ENCODE results near the gene COG7. TPM values are rescaled to one million over a fixed set of nuclear protein-coding genes. Genes with fewer than 3 reads are reported as not detected.

Gene COG7
- total RNA-seq, 1 experiment from 2014 or later: 29.4 TPM

DNA sequence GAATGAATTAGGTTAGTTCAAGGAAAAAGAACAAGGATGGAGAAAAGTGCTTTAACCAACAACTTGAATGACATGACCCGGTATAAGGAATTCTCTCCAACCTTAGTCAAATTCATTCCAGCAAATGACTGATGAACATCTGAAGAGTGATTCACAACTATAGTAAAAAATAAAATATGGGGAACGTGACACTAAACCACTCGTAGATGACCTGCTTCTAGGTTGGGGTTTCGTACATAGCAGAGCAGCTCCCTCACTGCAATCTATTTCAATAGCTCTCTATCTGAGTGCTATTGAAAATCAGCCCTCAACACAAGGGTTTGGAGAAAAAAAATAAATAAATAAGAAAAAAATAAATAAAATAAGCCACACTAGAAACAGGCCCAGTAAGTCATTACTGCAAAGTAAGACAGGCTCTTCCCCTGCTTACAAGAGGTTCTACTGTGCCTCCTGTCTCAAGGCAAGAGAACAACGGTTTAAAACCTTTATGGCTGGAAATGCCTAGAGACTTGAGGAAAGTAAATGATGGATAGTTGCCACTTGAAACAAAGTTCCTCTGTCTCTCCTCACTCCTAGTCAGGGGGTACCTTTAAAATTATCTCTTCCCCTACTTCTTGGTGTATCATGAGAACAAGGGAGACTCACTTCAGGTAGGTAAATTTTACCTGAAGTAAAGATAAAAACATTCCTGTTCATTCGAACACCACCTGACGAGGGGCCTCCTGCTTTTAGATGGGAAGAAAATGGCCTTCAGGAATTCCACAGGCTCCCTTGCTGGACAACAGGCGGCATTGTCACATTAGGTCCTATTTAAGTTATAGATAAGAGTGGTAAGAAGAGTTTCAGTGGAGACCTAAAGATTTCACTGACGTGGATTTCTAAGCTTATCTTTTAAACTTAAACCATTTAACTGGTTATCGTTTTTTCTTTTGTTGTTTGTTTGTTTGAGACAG lies 20.5 kb downstream of the COG7 start:
- intact Hi-C loops (cut with micrococcal nuclease; ENCODE audit: unreplicated experiment): loop anchor here (5.0 to 10.0 kb wide), 4 partner anchors 128 to 535 kb away; partner anchors contain the start of gene SCNN1B
- Mint-ChIP-seq H3K9me3 (ENCODE audit: low read depth, unreplicated experiment) (no peaks in the 10 kb centered on the region), H3K4me1 (ENCODE audit: low read depth, unreplicated experiment) (no peaks in the 10 kb centered on the region), H3K27ac (ENCODE audit: unreplicated experiment) (no peak overlapping the region), H3K36me3 (ENCODE audit: insufficient read depth, unreplicated experiment) (peaks cover 18% of the 10 kb centered on the region), H3K4me3 (ENCODE audit: low read depth, unreplicated experiment) (no peak overlapping the region), H3K27me3 (ENCODE audit: unreplicated experiment) (no peaks in the 10 kb centered on the region)
- peak; percentile 22 for DNase-seq
- TF ChIP-seq, protein P1, sequence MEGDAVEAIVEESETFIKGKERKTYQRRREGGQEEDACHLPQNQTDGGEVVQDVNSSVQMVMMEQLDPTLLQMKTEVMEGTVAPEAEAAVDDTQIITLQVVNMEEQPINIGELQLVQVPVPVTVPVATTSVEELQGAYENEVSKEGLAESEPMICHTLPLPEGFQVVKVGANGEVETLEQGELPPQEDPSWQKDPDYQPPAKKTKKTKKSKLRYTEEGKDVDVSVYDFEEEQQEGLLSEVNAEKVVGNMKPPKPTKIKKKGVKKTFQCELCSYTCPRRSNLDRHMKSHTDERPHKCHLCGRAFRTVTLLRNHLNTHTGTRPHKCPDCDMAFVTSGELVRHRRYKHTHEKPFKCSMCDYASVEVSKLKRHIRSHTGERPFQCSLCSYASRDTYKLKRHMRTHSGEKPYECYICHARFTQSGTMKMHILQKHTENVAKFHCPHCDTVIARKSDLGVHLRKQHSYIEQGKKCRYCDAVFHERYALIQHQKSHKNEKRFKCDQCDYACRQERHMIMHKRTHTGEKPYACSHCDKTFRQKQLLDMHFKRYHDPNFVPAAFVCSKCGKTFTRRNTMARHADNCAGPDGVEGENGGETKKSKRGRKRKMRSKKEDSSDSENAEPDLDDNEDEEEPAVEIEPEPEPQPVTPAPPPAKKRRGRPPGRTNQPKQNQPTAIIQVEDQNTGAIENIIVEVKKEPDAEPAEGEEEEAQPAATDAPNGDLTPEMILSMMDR (IDR thresholded peaks at IDR 0.05; ENCODE audit: unreplicated experiment): peak; percentile 66
- no TSS peak for BruUV-seq (replicated peaks)
- CTCF ChIA-PET: interaction anchor here (0.6 to 2.1 kb wide), 2 partner anchors 17 to 245 kb away, joined by 3 to 8 read pairs; no protein-coding TSS in a partner anchor

DNA sequence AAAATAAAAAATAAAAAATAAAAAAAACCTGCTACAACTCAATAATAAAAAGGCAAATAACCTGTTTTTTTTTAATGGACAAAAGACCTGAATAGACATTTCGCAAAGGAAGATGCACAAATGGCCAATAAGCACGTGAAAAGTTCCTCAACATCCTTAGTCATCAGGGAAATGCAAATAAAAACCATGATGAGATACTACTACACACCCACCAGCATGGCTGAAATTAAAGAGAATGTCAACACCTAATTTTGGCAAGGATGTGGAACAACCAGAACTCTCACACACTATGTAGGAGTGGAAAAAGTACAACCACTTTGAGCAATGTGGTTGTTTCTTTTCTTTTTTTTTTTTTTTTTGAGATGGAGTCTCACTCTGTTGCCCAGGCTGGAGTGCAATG lies 24.6 kb downstream of the COG7 start:
- intact Hi-C loops (cut with micrococcal nuclease; ENCODE audit: unreplicated experiment): no loop called here
- H3K4me3 Mint-ChIP-seq (ENCODE audit: low read depth, unreplicated experiment): no peak overlapping the region
- H3K4me1 Mint-ChIP-seq (ENCODE audit: low read depth, unreplicated experiment): peaks cover 14% of the 10 kb centered on the region
- H3K27me3 Mint-ChIP-seq (ENCODE audit: unreplicated experiment): no peaks in the 10 kb centered on the region
- no peak overlapping the region for H3K27ac Mint-ChIP-seq (ENCODE audit: unreplicated experiment)
- no TSS peak for BruUV-seq (replicated peaks)
- CTCF ChIA-PET: interaction anchor here (0.7 kb wide), 1 partner anchor 28 kb away, joined by 3 read pairs; no protein-coding TSS in a partner anchor
- TF ChIP-seq, protein P1 (IDR thresholded peaks at IDR 0.05; ENCODE audit: unreplicated experiment): no peak
- no peak for DNase-seq
- H3K9me3 Mint-ChIP-seq (ENCODE audit: low read depth, unreplicated experiment): no peaks in the 10 kb centered on the region
- H3K36me3 Mint-ChIP-seq (ENCODE audit: insufficient read depth, unreplicated experiment): peaks cover 14% of the 10 kb centered on the region

DNA sequence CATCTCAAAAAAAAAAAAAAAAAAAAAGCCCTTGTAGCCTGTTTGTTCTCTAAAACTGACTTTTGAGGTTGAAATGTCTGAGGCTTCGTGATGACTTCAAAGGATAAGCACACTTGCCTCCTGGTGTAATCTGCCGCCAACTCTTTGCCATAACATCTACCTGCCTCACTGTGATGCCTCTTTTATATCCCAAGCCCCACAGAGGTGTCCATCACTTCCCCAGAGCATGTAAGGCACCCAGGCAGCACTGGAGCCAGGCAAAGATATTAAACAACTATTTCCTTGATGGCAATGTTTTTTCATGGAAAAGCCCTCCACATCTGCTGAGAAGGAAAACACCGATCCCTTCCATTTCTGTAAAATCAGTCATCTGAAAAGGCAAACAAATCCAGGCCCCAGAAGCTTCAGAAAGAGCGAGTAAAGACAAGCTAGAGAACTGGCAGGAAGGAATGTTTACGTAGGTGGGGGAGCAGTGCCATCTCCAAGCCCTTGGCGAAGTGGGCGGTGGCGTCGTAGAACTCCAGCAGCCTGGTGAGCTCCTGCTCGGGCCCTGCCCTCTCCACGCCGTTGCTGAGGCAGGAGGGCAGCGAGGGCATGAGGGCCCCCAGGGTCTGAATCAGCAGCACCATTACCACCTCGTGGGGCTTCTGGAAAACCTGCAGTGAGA lies 28.6 kb downstream of the COG7 start:
- CTCF ChIA-PET: interaction anchor here (0.7 to 1.3 kb wide), 2 partner anchors 24 to 213 kb away, joined by 3 read pairs; no protein-coding TSS in a partner anchor
- Mint-ChIP-seq H3K4me1 (ENCODE audit: low read depth, unreplicated experiment) (peaks cover 18% of the 10 kb centered on the region), H3K4me3 (ENCODE audit: low read depth, unreplicated experiment) (no peak overlapping the region), H3K27ac (ENCODE audit: unreplicated experiment) (no peak overlapping the region), H3K9me3 (ENCODE audit: low read depth, unreplicated experiment) (no peaks in the 10 kb centered on the region), H3K36me3 (ENCODE audit: insufficient read depth, unreplicated experiment) (peaks cover 18% of the 10 kb centered on the region), H3K27me3 (ENCODE audit: unreplicated experiment) (no peaks in the 10 kb centered on the region)
- TF ChIP-seq, protein P1 (IDR thresholded peaks at IDR 0.05; ENCODE audit: unreplicated experiment): no peak
- no TSS peak for BruUV-seq (replicated peaks)
- intact Hi-C loops (cut with micrococcal nuclease; ENCODE audit: unreplicated experiment): no loop called here
- DNase-seq: no peak

DNA sequence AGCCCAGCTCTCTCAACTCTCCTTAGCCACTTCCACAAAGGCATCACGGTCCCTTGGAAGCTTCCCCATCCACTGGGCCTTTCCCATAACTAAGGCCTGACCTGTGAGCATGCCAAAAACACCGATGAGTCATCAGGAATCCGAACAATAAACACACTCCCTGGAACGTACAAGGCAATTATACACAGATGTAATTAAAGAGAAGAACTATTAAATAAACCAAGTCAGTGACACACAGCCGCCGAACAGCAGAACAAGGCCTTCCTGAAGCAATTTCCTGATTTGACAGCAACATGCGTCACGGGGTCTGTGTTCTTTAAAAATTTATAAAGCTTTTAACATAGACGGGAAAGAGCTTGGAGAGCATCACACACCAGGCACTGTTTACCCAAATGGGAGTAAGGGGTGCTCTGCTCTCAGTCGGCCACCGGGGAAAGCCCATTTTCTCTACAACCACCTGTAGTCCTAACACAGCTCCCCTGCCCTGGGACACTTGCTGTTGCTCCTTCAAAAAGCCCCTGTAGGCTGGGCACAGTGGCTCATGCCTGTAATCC lies 29.4 kb downstream of the COG7 start:
- Mint-ChIP-seq H3K9me3 (ENCODE audit: low read depth, unreplicated experiment) (no peaks in the 10 kb centered on the region), H3K4me3 (ENCODE audit: low read depth, unreplicated experiment) (no peak overlapping the region), H3K36me3 (ENCODE audit: insufficient read depth, unreplicated experiment) (peaks cover 18% of the 10 kb centered on the region), H3K27ac (ENCODE audit: unreplicated experiment) (peak overlapping the region; percentile 16), H3K4me1 (ENCODE audit: low read depth, unreplicated experiment) (peaks cover 18% of the 10 kb centered on the region), H3K27me3 (ENCODE audit: unreplicated experiment) (no peaks in the 10 kb centered on the region)
- intact Hi-C loops (cut with micrococcal nuclease; ENCODE audit: unreplicated experiment): no loop called here
- TF ChIP-seq, protein P1 (IDR thresholded peaks at IDR 0.05; ENCODE audit: unreplicated experiment): no peak
- CTCF ChIA-PET: interaction anchor here (0.6 to 1.3 kb wide), 3 partner anchors 25 to 213 kb away, joined by 3 read pairs; no protein-coding TSS in a partner anchor
- DNase-seq: peak; percentile 60
- BruUV-seq (replicated peaks): no TSS peak
